Right ventricle myocardium inferior (tissue), 1 donor: ENCODE data around the gene FRMPD2. TPM values are rescaled to one million over a fixed set of nuclear protein-coding genes. Genes with fewer than 3 reads are reported as not detected.
"Not testable (repeated sequence)": the region's sequence is repeated elsewhere in the genome, so short reads cannot be mapped to it uniquely, and the experiment has no call there.

ENCODE experiments used
- ATAC-seq: fragments of 200-7000 bp; cut with Tn5 transposase; one replicate; pipeline ENCODE4 v1.9.1; 2020; ENCODE audit warnings: mild to moderate bottlenecking, moderate library complexity
- DNase-seq: peaks from one replicate; pipeline ENCODE4 v3.0.0; 2021; ENCODE audit errors: missing footprints
- intact Hi-C: fragments of 100-400 bp; cut with DNase I; formaldehyde crosslinking; loops from one replicate; pipeline ENCODE4 v1.11.0; 2022
- total RNA-seq: library from RNA; stranded (reverse); fragmentation: NEBNext Ultra II Directional; extraction: Animal tissue kit (Norgen Biotek cat#: 25700); gene quantifications from one replicate; pipeline ENCODE4 v1.2.1, GENCODE V29; 2021
- donor health status: DM: no; HTN: yes; CAD: no; lungs with severe emphysema.

FRMPD2 gene
- total RNA-seq, 1 donor from 2014 or later, result not detected

- DNase-seq (no peak), ATAC-seq (no peak)
- intact Hi-C loops, result no loop called here
These were observed 18.1 kb upstream of the FRMPD2 start for GRCh38 chr10:48292616-48293015.

GRCh38 chr10:48291190-48291589 is 16.7 kb upstream of the FRMPD2 start:
- no peak for DNase-seq
- ATAC-seq, result no peak
- intact Hi-C loops, result no loop called here

GRCh38 chr10:48290286-48290685 is 15.8 kb upstream of the FRMPD2 start:
- ATAC-seq (no peak), DNase-seq (no peak)
- intact Hi-C loops, result no loop called here

GRCh38 chr10:48289501-48290238 is 15.2 kb upstream of the FRMPD2 start:
- peak; percentile 78 for DNase-seq
- peak; percentile 50 for ATAC-seq
- intact Hi-C loops, result loop anchor here (2.0 kb wide), 1 partner anchor 75 kb away; no protein-coding TSS in a partner anchor

GRCh38 chr10:48288661-48289060 is 14.2 kb upstream of the FRMPD2 start:
- DNase-seq (no peak), ATAC-seq (no peak)
- intact Hi-C loops, result loop anchor here (2.0 kb wide), 1 partner anchor 74 kb away; no protein-coding TSS in a partner anchor

GRCh38 chr10:48287417-48288391 is 13.2 kb upstream of the FRMPD2 start:
- DNase-seq (peak; percentile 67), ATAC-seq (peak; percentile 42)
- intact Hi-C loops, result loop anchor here (2.0 kb wide), 1 partner anchor 73 kb away; no protein-coding TSS in a partner anchor

GRCh38 chr10:48286356-48286755 is 11.9 kb upstream of the FRMPD2 start:
- intact Hi-C loops, result no loop called here
- ATAC-seq (no peak), DNase-seq (no peak)

- ATAC-seq, result no peak
- intact Hi-C loops, result no loop called here
- DNase-seq, result no peak
These were observed 11.2 kb upstream of the FRMPD2 start for GRCh38 chr10:48285710-48286109.

- intact Hi-C loops, result no loop called here
- no peak for DNase-seq
- ATAC-seq, result no peak
These were observed 10.3 kb upstream of the FRMPD2 start for GRCh38 chr10:48284811-48285210.

- no peak for DNase-seq
- ATAC-seq, result no peak
- intact Hi-C loops, result no loop called here
These were observed 9.6 kb upstream of the FRMPD2 start for GRCh38 chr10:48284002-48284546.

GRCh38 chr10:48282829-48283228 is 8.3 kb upstream of the FRMPD2 start:
- ATAC-seq, result no peak
- no peak for DNase-seq

GRCh38 chr10:48281697-48282096 is 7.2 kb upstream of the FRMPD2 start:
- intact Hi-C loops, DNase-seq, ATAC-seq: not testable (repeated sequence)

More at GRCh38 chr10:48282829-48283228, 8.3 kb upstream of the FRMPD2 start:
- intact Hi-C loops, result no loop called here

GRCh38 chr10:48279081-48279751 is 4.7 kb upstream of the FRMPD2 start:
- intact Hi-C loops, result no loop called here
- no peak for DNase-seq
- ATAC-seq, result no peak

GRCh38 chr10:48277093-48277492 is 2.6 kb upstream of the FRMPD2 start:
- DNase-seq, result no peak
- no peak for ATAC-seq
- intact Hi-C loops, result no loop called here

- intact Hi-C loops, result no loop called here
- ATAC-seq (no peak), DNase-seq (no peak)
These were observed 755 bp downstream of the FRMPD2 start for GRCh38 chr10:48273741-48274140.

GRCh38 chr10:48272682-48273081 is 1.8 kb downstream of the FRMPD2 start:
- no peak for ATAC-seq
- intact Hi-C loops, result no loop called here

GRCh38 chr10:48271047-48271730 is 3.3 kb downstream of the FRMPD2 start:
- no peak for ATAC-seq
- DNase-seq, result no peak
- intact Hi-C loops, result no loop called here

More at GRCh38 chr10:48272682-48273081, 1.8 kb downstream of the FRMPD2 start:
- no peak for DNase-seq

- intact Hi-C loops, result no loop called here
- ATAC-seq, result no peak
- no peak for DNase-seq
These were observed 8.0 kb downstream of the FRMPD2 start for GRCh38 chr10:48266528-48266927.
